Lung microvascular endothelial cell (primary cell): ENCODE results near the gene AFF3. TPM values are rescaled to one million over a fixed set of nuclear protein-coding genes. Genes with fewer than 3 reads are reported as not detected.
A peak's percentile ranks its signal among the peaks of the same experiment; 100 is the strongest.

Source experiments
- DNase-seq, 2 donors: peaks; one replicate each; pipeline versions ENCODE4 v3.0.0 to v3.0.0-alpha.2; 2010; ENCODE audit warnings: low read depth in 2 of 2
- total RNA-seq: library from RNA; depleted of rRNA; stranded (reverse); fragments of >200 nt; gene quantifications from 2 replicates; pipeline ENCODE4 v1.2.1, GENCODE V29; 2014

AFF3 gene
- total RNA-seq, 1 donor from 2014 or later: under 0.01 TPM

GRCh38 chr2:99860720-99861375 is 281.5 kb downstream of the AFF3 start:
- no peak for DNase-seq

GRCh38 chr2:99858951-99859596 is 283.3 kb downstream of the AFF3 start:
- DNase-seq: no peak

GRCh38 chr2:99857867-99858444 is 284.4 kb downstream of the AFF3 start:
- DNase-seq: no peak

- DNase-seq: no peak
These were observed 285.0 kb downstream of the AFF3 start for GRCh38 chr2:99857372-99857771.

GRCh38 chr2:99856119-99856518 is 286.3 kb downstream of the AFF3 start:
- DNase-seq: no peak

- no peak for DNase-seq
These were observed 288.0 kb downstream of the AFF3 start for GRCh38 chr2:99854236-99854852.

GRCh38 chr2:99852956-99853355 is 289.4 kb downstream of the AFF3 start:
- DNase-seq: no peak

GRCh38 chr2:99852376-99852934 is 289.9 kb downstream of the AFF3 start:
- no peak for DNase-seq

GRCh38 chr2:99851811-99852210 is 290.6 kb downstream of the AFF3 start:
- DNase-seq: no peak

- no peak for DNase-seq
These were observed 291.3 kb downstream of the AFF3 start for GRCh38 chr2:99851089-99851488.

GRCh38 chr2:99850084-99850710 is 292.2 kb downstream of the AFF3 start:
- peak in 1 of 2 donors; percentile 74 for DNase-seq

GRCh38 chr2:99846462-99847107 is 295.8 kb downstream of the AFF3 start:
- no peak for DNase-seq

- DNase-seq: peak in 1 of 2 donors; percentile 49
These were observed 297.1 kb downstream of the AFF3 start for GRCh38 chr2:99845296-99845695.

GRCh38 chr2:99842451-99842850 is 299.9 kb downstream of the AFF3 start:
- no peak for DNase-seq

- peak in 1 of 2 donors; percentile 67 for DNase-seq
These were observed 300.6 kb downstream of the AFF3 start for GRCh38 chr2:99841749-99842148.

- peak in 1 of 2 donors; percentile 60 for DNase-seq
These were observed 301.6 kb downstream of the AFF3 start for GRCh38 chr2:99840831-99841230.

- no peak for DNase-seq
These were observed 305.4 kb downstream of the AFF3 start for GRCh38 chr2:99836690-99837605.

GRCh38 chr2:99834426-99834825 is 308.0 kb downstream of the AFF3 start:
- DNase-seq: no peak

GRCh38 chr2:99833586-99834201 is 308.7 kb downstream of the AFF3 start:
- DNase-seq: no peak

- DNase-seq: no peak
These were observed 309.5 kb downstream of the AFF3 start for GRCh38 chr2:99832926-99833325.
